HepG2 (cell line): ENCODE measurements around the gene MYCBP2. TPM values are rescaled to one million over a fixed set of nuclear protein-coding genes. Genes with fewer than 3 reads are reported as not detected.
A peak's percentile ranks its signal among the peaks of the same experiment; 100 is the strongest.

ENCODE experiments used
- ATAC-seq: fragments of 200-7000 bp; cut with Tn5 transposase; 3 replicates; pipeline ENCODE4 v1.9.1; 2020; ENCODE audit warnings: mild to moderate bottlenecking, moderate library complexity
- BruUV-seq: library from RNA; stranded (reverse); fragments of 400-500 nt; replicated peaks from 2 replicates; lab custom pipeline; 2021; lab: Mats Ljungman, UMichigan
- CTCF ChIA-PET: fragments of 300-600 bp; formaldehyde crosslinking; extraction: SDS; loops from one replicate; lab custom pipeline; 2021; ENCODE audit warnings: low total read pairs, inconsistent platforms, low intra/inter-chr PET ratio; lab: Yijun Ruan, JAX
- POLR2A ChIA-PET: fragments of 350-600 bp; sonication (Branson Sonifier 250); formaldehyde crosslinking; loops from one replicate; lab custom pipeline; 2020; ENCODE audit warnings: antibody characterized with exemption, inconsistent platforms; lab: Yijun Ruan, JAX
- DNase-seq: peaks from one replicate; pipeline ENCODE4 v3.0.0-alpha.2; 2015; ENCODE audit warnings: low spot score
- FAIRE-seq: peaks from 3 replicates; lab custom pipeline; 2011; peaks lifted over from hg19 to GRCh38; lab: Jason Lieb, UNC
- H2AFZ ChIP-seq: one replicate; pipeline ENCODE4 v1.6.1; 2011; ENCODE audit warnings: low read length, inconsistent platforms
- H3K27ac ChIP-seq: fragments of 300-600 bp; 3 replicates; pipeline ENCODE4 v1.8.0; 2011; ENCODE audit warnings: mixed run types, mild to moderate bottlenecking, mixed read lengths, low read length, inconsistent platforms; ENCODE audit not compliant: insufficient read depth; ENCODE audit errors: extremely low read length
- H3K27me3 ChIP-seq, 2 experiments: fragments of 200-600 bp in 1 of 2; 2 replicates in 1 of 2; 3 replicates in 1 of 2; pipeline versions ENCODE4 v1.6.0 to v1.8.0; 2011; ENCODE audit warnings: low read length in 2 of 2, mild to moderate bottlenecking in 2 of 2, moderate library complexity in 2 of 2, inconsistent platforms in 1 of 2; ENCODE audit not compliant: insufficient read depth in 2 of 2, control insufficient read depth in 1 of 2
- H3K36me3 ChIP-seq, 2 experiments: fragments of 200-600 bp in 1 of 2; replicated peaks in 1 of 2; 2 replicates in 1 of 2; 3 replicates in 1 of 2; pipeline versions ENCODE4 v1.5.1 to v1.8.0; 2011; ENCODE audit warnings: low read length in 2 of 2, inconsistent platforms in 1 of 2; ENCODE audit not compliant: insufficient read depth in 2 of 2, control insufficient read depth in 1 of 2
- H3K4me1 ChIP-seq: 2 replicates; pipeline ENCODE4 v1.5.1; 2012; ENCODE audit warnings: low read length, inconsistent platforms; ENCODE audit not compliant: insufficient read depth
- H3K4me2 ChIP-seq: 2 replicates; pipeline ENCODE4 v1.6.0; 2011; ENCODE audit warnings: low read depth, low read length, inconsistent platforms
- H3K4me3 ChIP-seq, 3 experiments: fragments of 200-600 bp in 1 of 3; sonication (generic), shearing (Covaris generic) in 1 of 3; replicated peaks in 1 of 3; 2 replicates each; pipeline ENCODE4 v1.5.1; 2011 to 2016; ENCODE audit warnings: low read length in 3 of 3, inconsistent platforms in 2 of 3, low read depth in 2 of 3, mild to moderate bottlenecking in 2 of 3, control low read depth in 1 of 3, mixed read lengths in 1 of 3; ENCODE audit not compliant: insufficient read depth in 1 of 3
- H3K79me2 ChIP-seq: one replicate; pipeline ENCODE4 v1.6.1; 2011; ENCODE audit warnings: low read length, inconsistent platforms; ENCODE audit not compliant: insufficient read depth
- H3K9ac ChIP-seq: 2 replicates; pipeline ENCODE4 v1.6.0; 2011; ENCODE audit warnings: mild to moderate bottlenecking, low read depth, low read length, inconsistent platforms; ENCODE audit not compliant: insufficient read depth
- H3K9me3 ChIP-seq: 2 replicates; pipeline ENCODE4 v1.5.1; 2012; ENCODE audit warnings: mild to moderate bottlenecking, low read length
- H4K20me1 ChIP-seq: 2 replicates; pipeline ENCODE4 v1.6.0; 2011; ENCODE audit warnings: inconsistent platforms, mild to moderate bottlenecking, low read length, moderate library complexity; ENCODE audit not compliant: insufficient read depth
- ATM ChIP-seq: fragments of 450-650 bp; IDR thresholded peaks from 2 replicates; pipeline ENCODE4 v1.7.1; 2017; ENCODE audit warnings: mild to moderate bottlenecking, borderline replicate concordance
- BRCA1 ChIP-seq: sonication (generic); formaldehyde crosslinking; IDR thresholded peaks from 2 replicates; pipeline ENCODE4 v1.4.0; 2020; ENCODE audit warnings: missing genetic modification reagents
- CENPX ChIP-seq: sonication (generic); formaldehyde crosslinking; IDR thresholded peaks from 2 replicates; pipeline ENCODE4 v1.9.0; 2021; ENCODE audit warnings: mild to moderate bottlenecking, missing genetic modification reagents, moderate library complexity
- HNF1A ChIP-seq, 2 experiments: sonication (generic) in 1 of 2; formaldehyde crosslinking in 1 of 2; IDR thresholded peaks; 2 replicates each; pipeline versions ENCODE4 v1.4.0 to v1.6.1; 2016 to 2020; ENCODE audit warnings: borderline replicate concordance in 1 of 2, low read depth in 1 of 2, mild to moderate bottlenecking in 1 of 2, missing genetic modification reagents in 1 of 2
- KAT2B ChIP-seq: fragments of 150-350 bp; IDR thresholded peaks from 2 replicates; pipeline ENCODE4 v1.6.1; 2014; ENCODE audit warnings: low read depth, low read length, borderline replicate concordance
- PAF1 ChIP-seq: IDR thresholded peaks from 2 replicates; pipeline ENCODE4 v1.6.1; 2016; ENCODE audit warnings: missing genetic modification reagents, missing compliant biosample characterization
- POGZ ChIP-seq: sonication (generic); formaldehyde crosslinking; IDR thresholded peaks from 2 replicates; pipeline ENCODE4 v1.4.0; 2020; ENCODE audit warnings: mild to moderate bottlenecking, missing genetic modification reagents
- SRY ChIP-seq: sonication (generic); formaldehyde crosslinking; IDR thresholded peaks from 2 replicates; pipeline ENCODE4 v1.8.0; 2022; ENCODE audit warnings: mild to moderate bottlenecking, missing genetic modification reagents
- ZBTB42 ChIP-seq: sonication (generic); formaldehyde crosslinking; IDR thresholded peaks from 2 replicates; pipeline ENCODE4 v1.5.0; 2020; ENCODE audit warnings: mild to moderate bottlenecking, missing genetic modification reagents
- ZNF207 ChIP-seq: fragments of 450-650 bp; IDR thresholded peaks from 2 replicates; pipeline ENCODE4 v1.6.1; 2016; ENCODE audit warnings: antibody characterized with exemption, borderline replicate concordance
- ZNF235 ChIP-seq: sonication (generic); formaldehyde crosslinking; IDR thresholded peaks from 2 replicates; pipeline ENCODE4 v1.8.1; 2023; ENCODE audit warnings: mild to moderate bottlenecking, missing genetic modification reagents, borderline replicate concordance
- ZNF276 ChIP-seq: sonication (generic); formaldehyde crosslinking; IDR thresholded peaks from 2 replicates; pipeline ENCODE4 v1.4.0; 2020; ENCODE audit warnings: mild to moderate bottlenecking, low read depth, missing genetic modification reagents
- ZNF589 ChIP-seq: sonication (generic); formaldehyde crosslinking; conservative IDR thresholded peaks from 2 replicates; pipeline ENCODE4 v1.8.0; 2022; ENCODE audit warnings: mild to moderate bottlenecking, moderate library complexity, missing genetic modification reagents
- ZNF619 ChIP-seq: sonication (generic); formaldehyde crosslinking; IDR thresholded peaks from 2 replicates; pipeline ENCODE4 v1.4.0; 2020; ENCODE audit warnings: mild to moderate bottlenecking, missing genetic modification reagents
- WGBS: methylation state at CpG from one replicate; pipeline ENCODE4 v1.1.6; 2017; ENCODE audit warnings: low lambda C conversion rate; 5-methylcytosine and 5-hydroxymethylcytosine counted together
- in situ Hi-C: cut with HindIII; loops from 2 replicates; pipeline ENCODE4 v1.10.0; 2017; ENCODE audit warnings: low pct_unique_long_range_greater_than_20kb; ENCODE audit not compliant: extremely low pct_ligation_motif_present
- intact Hi-C: fragments of 100-400 bp; cut with micrococcal nuclease; formaldehyde crosslinking; loops from one replicate; pipeline ENCODE4 v1.10.0; 2022; ENCODE audit not compliant: unreplicated experiment
- polyA plus RNA-seq, 8 experiments: library from polyadenylated mRNA; depleted of rRNA in 3 of 8; stranded (reverse) in 7 of 8; unstranded in 1 of 8; fragments of >200 nt; fragmentation: Illumina TruSeq in 4 of 8; extraction: Trizol in 4 of 8; gene quantifications; 2 replicates each; pipeline versions ENCODE4 v1.2.1 to v1.2.3, GENCODE V29; 2011 to 2016; ENCODE audit warnings: low read depth in 4 of 8, missing spikeins in 1 of 8, mixed read lengths in 1 of 8; ENCODE audit not compliant: insufficient read depth in 1 of 8
- total RNA-seq, 5 experiments: library from RNA; depleted of rRNA; stranded (reverse); fragments of >200 nt; fragmentation: Illumina TruSeq; extraction: Trizol; gene quantifications; 2 replicates each; pipeline ENCODE4 v1.2.3, GENCODE V29; 2016; ENCODE audit warnings: low read depth in 1 of 5

Gene MYCBP2
- total and polyA plus RNA-seq, 2 of the 13 experiments (the other 11 are each of a cell fraction or from before 2014, with no cell fraction given): 16.3 to 35.3 TPM

DNA sequence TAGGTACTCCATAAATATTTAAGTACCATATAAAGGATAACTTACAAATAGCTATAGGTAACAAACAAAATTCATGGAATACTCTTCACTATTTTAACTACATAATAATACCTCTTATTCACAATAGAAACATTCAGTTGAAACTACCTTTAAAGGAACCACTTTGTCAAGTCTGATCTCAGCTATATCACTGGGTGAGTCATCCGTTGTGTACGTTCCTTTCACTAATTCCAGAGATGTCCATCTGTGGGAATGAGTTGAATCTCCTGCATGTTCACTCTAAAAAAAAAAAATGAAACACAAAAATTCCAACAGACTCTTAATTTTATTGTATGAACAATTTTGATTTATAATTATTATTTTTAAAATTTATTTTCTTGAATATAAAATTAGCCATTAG is 150.5 kb downstream of the MYCBP2 start:
- H3K4me1 ChIP-seq: no peaks in the 10 kb centered on the region
- no peak for TF ChIP-seq ATM
- TF ChIP-seq KAT2B: no peak
- no peak for TF ChIP-seq ZNF589
- TF ChIP-seq PAF1 (CRISPR knock-in tag): no peak
- TF ChIP-seq ZBTB42: no peak
- TF ChIP-seq BRCA1 (CRISPR knock-in tag): no peak
- no peak for TF ChIP-seq ZNF207
- in situ Hi-C loops (no loop called here), intact Hi-C loops (loop anchor here (5.0 kb wide), 1 partner anchor 246 kb away; no protein-coding TSS in a partner anchor)
- ChIA-PET CTCF (no interaction called here), POLR2A (no interaction called here)
- FAIRE-seq (no peak), DNase-seq (peak; percentile 3), ATAC-seq (no peak)
- no peak overlapping the region for H3K4me3 ChIP-seq
- H3K9me3 ChIP-seq: no peaks in the 10 kb centered on the region
- H4K20me1 ChIP-seq: no peaks in the 10 kb centered on the region
- no peak overlapping the region for H3K9ac ChIP-seq
- peaks cover 6 to 29% of the 10 kb centered on the region in 2 experiments; a peak in 4 of 5 replicates for H3K36me3 ChIP-seq
- no peaks in the 10 kb centered on the region for H3K79me2 ChIP-seq
- no peak overlapping the region for H3K27ac ChIP-seq
- BruUV-seq: no TSS peak
- H3K27me3 ChIP-seq: no peaks in the 10 kb centered on the region
- H2AFZ ChIP-seq: no peak overlapping the region
- H3K4me2 ChIP-seq: no peak overlapping the region
- WGBS: 96% methylated on average over 2 of the region's 2 CpGs

GRCh38 chr13:77172650-77173049 is 154.2 kb downstream of the MYCBP2 start:
- H3K79me2 ChIP-seq: no peaks in the 10 kb centered on the region
- no peak overlapping the region for H3K27ac ChIP-seq
- H2AFZ ChIP-seq: no peak overlapping the region
- H3K4me1 ChIP-seq: no peaks in the 10 kb centered on the region
- FAIRE-seq (no peak), ATAC-seq (no peak), DNase-seq (no peak)
- in situ Hi-C loops (no loop called here), intact Hi-C loops (no loop called here)
- no peak overlapping the region for H3K4me2 ChIP-seq
- 93% methylated on average over 4 of the region's 4 CpGs for WGBS
- ChIA-PET POLR2A (no interaction called here), CTCF (no interaction called here)
- no peak overlapping the region for H3K4me3 ChIP-seq
- no peaks in the 10 kb centered on the region for H4K20me1 ChIP-seq
- no peak overlapping the region for H3K9ac ChIP-seq
- BruUV-seq: no TSS peak
- no peaks in the 10 kb centered on the region for H3K27me3 ChIP-seq
- peaks cover 6 to 20% of the 10 kb centered on the region in 2 experiments; a peak in 4 of 5 replicates for H3K36me3 ChIP-seq
- no peaks in the 10 kb centered on the region for H3K9me3 ChIP-seq
- no peak for TF ChIP-seq HNF1A (IDR thresholded peaks at IDR 0.05; ENCODE audit: low read depth)
- no peak for TF ChIP-seq HNF1A (CRISPR knock-in tag; IDR thresholded peaks at IDR 0.05; ENCODE audit: borderline replicate concordance)
- no peak for TF ChIP-seq ZNF619 (CRISPR knock-in tag)
- no peak for TF ChIP-seq ZNF235 (CRISPR knock-in tag)
- no peak for TF ChIP-seq CENPX
- no peak for TF ChIP-seq SRY (CRISPR knock-in tag)
- no peak for TF ChIP-seq POGZ (CRISPR knock-in tag)
- TF ChIP-seq ZNF276 (CRISPR knock-in tag): no peak
